CD4-positive, alpha-beta T cell (primary cell): ENCODE results near the gene GTF2A2. TPM values are rescaled to one million over a fixed set of nuclear protein-coding genes. Genes with fewer than 3 reads are reported as not detected.

ENCODE experiments used
- ATAC-seq: fragments of 200-7000 bp; cut with Tn5 transposase; one replicate; pipeline ENCODE4 v1.10.0; 2022; ENCODE audit warnings: mild to moderate bottlenecking; ENCODE audit not compliant: poor library complexity
- CTCF ChIA-PET: fragments of 350-600 bp; sonication (Branson Sonifier 250); formaldehyde crosslinking; loops from one replicate; lab custom pipeline; 2021; ENCODE audit warnings: antibody characterized with exemption, inconsistent platforms; lab: Charles Lee
- POLR2A ChIA-PET: fragments of 350-600 bp; sonication (Branson Sonifier 250); formaldehyde crosslinking; loops from one replicate; lab custom pipeline; 2021; ENCODE audit warnings: antibody characterized with exemption, inconsistent platforms; lab: Charles Lee
- DNase-seq, 14 experiments: peaks; one replicate each; pipeline ENCODE4 v3.0.0-alpha.2; 2013 to 2020; ENCODE audit warnings: mixed read lengths in 2 of 14
- H3K27ac ChIP-seq, 2 donors: one replicate each; pipeline versions ENCODE4 v1.5.1 to v1.7.0; 2013; ENCODE audit warnings: low read length in 2 of 2, low read depth in 1 of 2, mild to moderate bottlenecking in 1 of 2
- H3K27me3 ChIP-seq, 2 experiments: 1 replicate in 1 of 2; 2 replicates in 1 of 2; pipeline versions ENCODE4 v1.6.1 to v1.7.0; 2013; ENCODE audit warnings: low read length in 2 of 2, control low read depth in 1 of 2, mild to moderate bottlenecking in 1 of 2, moderate library complexity in 1 of 2; ENCODE audit not compliant: insufficient read depth in 2 of 2, control insufficient read depth in 1 of 2
- H3K36me3 ChIP-seq: one replicate; pipeline ENCODE4 v1.6.1; 2013; ENCODE audit warnings: low read length, control low read depth; ENCODE audit not compliant: insufficient read depth
- H3K4me1 ChIP-seq: one replicate; pipeline ENCODE4 v1.6.1; 2013; ENCODE audit warnings: low read length, control low read depth; ENCODE audit not compliant: insufficient read depth
- H3K4me3 ChIP-seq: one replicate; pipeline ENCODE4 v1.5.1; 2013; ENCODE audit warnings: mild to moderate bottlenecking, low read length, moderate library complexity
- H3K9me3 ChIP-seq, 2 experiments: 1 replicate in 1 of 2; 2 replicates in 1 of 2; pipeline versions ENCODE4 v1.6.1 to v1.7.0; 2013; ENCODE audit warnings: low read length in 2 of 2, mild to moderate bottlenecking in 2 of 2, control low read depth in 1 of 2, moderate library complexity in 1 of 2; ENCODE audit not compliant: control insufficient read depth in 1 of 2, insufficient read depth in 1 of 2
- H3K27ac Mint-ChIP-seq: one replicate; pipeline ENCODE4 v1.8.0; 2020; ENCODE audit warnings: mixed read lengths
- H3K27me3 Mint-ChIP-seq: one replicate; pipeline ENCODE4 v1.8.0; 2021; ENCODE audit warnings: mixed read lengths
- H3K36me3 Mint-ChIP-seq: one replicate; pipeline ENCODE4 v1.8.0; 2021; ENCODE audit warnings: low read depth, mixed read lengths
- H3K4me1 Mint-ChIP-seq: one replicate; pipeline ENCODE4 v1.8.0; 2021; ENCODE audit warnings: low read depth, mixed read lengths
- H3K4me3 Mint-ChIP-seq: one replicate; pipeline ENCODE4 v1.8.0; 2020; ENCODE audit warnings: mild to moderate bottlenecking, mixed read lengths
- H3K9me3 Mint-ChIP-seq: one replicate; pipeline ENCODE4 v1.8.0; 2020; ENCODE audit warnings: mixed read lengths
- CTCF ChIP-seq: fragments of 200-600 bp; IDR thresholded peaks from one replicate; pipeline ENCODE4 v1.8.0; 2022; ENCODE audit warnings: antibody characterized with exemption, mild to moderate bottlenecking
- intact Hi-C, 2 experiments: fragments of 100-400 bp; cut with DNase I in 1 of 2; cut with micrococcal nuclease in 1 of 2; formaldehyde crosslinking; loops; one replicate each; pipeline versions ENCODE4 v1.15.1 to v1.9.0; 2023 to 2025; cut with DNase I, micrococcal nuclease
- total RNA-seq, 174 experiments: library from RNA in 2 of 174; stranded (reverse) in 2 of 174; gene quantifications; one replicate each; pipeline ENCODE4 v1.2.3 and lab custom pipeline; 2021 to 2026

Gene GTF2A2
- total RNA-seq, 2 experiments from 2014 or later = 40.3 to 44.6 TPM

- no peak overlapping the region for H3K4me3 Mint-ChIP-seq
- DNase-seq = no peak
- H3K36me3 Mint-ChIP-seq = no peaks in the 10 kb centered on the region
- Histone ChIP-seq H3K4me1 (peaks cover 4% of the 10 kb centered on the region), H3K36me3 (no peaks in the 10 kb centered on the region), H3K27ac (no peak overlapping the region), H3K9me3 (no peaks in the 10 kb centered on the region), H3K27me3 (peaks cover 9 to 17% of the 10 kb centered on the region in 2 experiments), H3K4me3 (no peak overlapping the region)
- H3K4me1 Mint-ChIP-seq = peaks cover 6% of the 10 kb centered on the region
- CTCF ChIA-PET = no interaction called here
- ATAC-seq = no peak
- H3K27me3 Mint-ChIP-seq = peaks cover 30% of the 10 kb centered on the region
- intact Hi-C loops = no loop called here
- no peaks in the 10 kb centered on the region for H3K9me3 Mint-ChIP-seq
- POLR2A ChIA-PET = no interaction called here
- no peak for TF ChIP-seq CTCF
- H3K27ac Mint-ChIP-seq = no peak overlapping the region
Observed at GRCh38 chr15:59618406-59618805, 38.9 kb downstream of the GTF2A2 start.

GRCh38 chr15:59616379-59616778, 40.9 kb downstream of the GTF2A2 start:
- no peak for ATAC-seq
- intact Hi-C loops = no loop called here
- Histone ChIP-seq H3K9me3 (no peaks in the 10 kb centered on the region), H3K4me1 (peaks cover 4% of the 10 kb centered on the region), H3K4me3 (no peak overlapping the region), H3K27ac (no peak overlapping the region), H3K36me3 (no peaks in the 10 kb centered on the region), H3K27me3 (peaks cover 9 to 14% of the 10 kb centered on the region in 2 experiments)
- DNase-seq = no peak
- H3K4me3 Mint-ChIP-seq = no peak overlapping the region
- peaks cover 30% of the 10 kb centered on the region for H3K27me3 Mint-ChIP-seq
- no peaks in the 10 kb centered on the region for H3K36me3 Mint-ChIP-seq
- CTCF ChIA-PET = interaction anchor here (0.6 kb wide), 1 partner anchor 22 kb away, joined by 3 read pairs; no protein-coding TSS in a partner anchor
- TF ChIP-seq CTCF = no peak
- peaks cover 10% of the 10 kb centered on the region for H3K4me1 Mint-ChIP-seq
- POLR2A ChIA-PET = no interaction called here
- H3K27ac Mint-ChIP-seq = no peak overlapping the region
- no peaks in the 10 kb centered on the region for H3K9me3 Mint-ChIP-seq

GRCh38 chr15:59615661-59616060, 41.7 kb downstream of the GTF2A2 start:
- POLR2A ChIA-PET = no interaction called here
- intact Hi-C loops = no loop called here
- Mint-ChIP-seq H3K27ac (no peak overlapping the region), H3K36me3 (no peaks in the 10 kb centered on the region), H3K4me3 (no peak overlapping the region), H3K27me3 (peaks cover 30% of the 10 kb centered on the region), H3K9me3 (peaks cover 2% of the 10 kb centered on the region), H3K4me1 (peaks cover 13% of the 10 kb centered on the region)
- peaks cover 9 to 14% of the 10 kb centered on the region in 2 experiments for H3K27me3 ChIP-seq
- DNase-seq (no peak), ATAC-seq (no peak)
- CTCF ChIA-PET = no interaction called here
- no peak overlapping the region for H3K27ac ChIP-seq
- H3K36me3 ChIP-seq = no peaks in the 10 kb centered on the region
- peaks cover 4% of the 10 kb centered on the region for H3K4me1 ChIP-seq
- TF ChIP-seq CTCF = no peak
- no peaks in the 10 kb centered on the region for H3K9me3 ChIP-seq
- H3K4me3 ChIP-seq = no peak overlapping the region
